ENCODE data around the gene KCNMB1.

Gene KCNMB1

GRCh38 chr5:170353011-170353761 is 36.0 kb downstream of the KCNMB1 start:
- H3K14ac ChIP-seq (ENCODE audit: low read length) = no peak overlapping the region
- no peak overlapping the region for H2AFZ ChIP-seq (ENCODE audit: low read length)
- H3K9ac ChIP-seq (ENCODE audit: low read depth, low read length, poor library complexity) = no peak overlapping the region
- peaks cover 0 to 7% of the 10 kb centered on the region in 2 donors for H3K4me1 ChIP-seq (ENCODE audit: control insufficient read depth in 2 of 2, insufficient read depth in 1 of 2, low read depth in 1 of 2, low read length in 2 of 2)
- H3K9me3 ChIP-seq (replicated peaks in 1 of 2; ENCODE audit: control insufficient read depth in 2 of 2, insufficient read depth in 1 of 2, low read depth in 1 of 2, low read length in 2 of 2) = no peaks in the 10 kb centered on the region
- no peak overlapping the region for H4K91ac ChIP-seq (ENCODE audit: low read depth, low read length, poor library complexity)
- DNase-seq (ENCODE audit: low spot score) = no peak
- H3K4me3 ChIP-seq (ENCODE audit: low read length in 2 of 2) = no peak overlapping the region
- WGBS, 2 donors (ENCODE audit: extremely low coverage in 2 of 2, insufficient read length in 2 of 2, insufficient replicate concordance in 1 of 2) = no CpG with 5 or more reads among the region's 18 CpGs
- H3K27ac ChIP-seq (replicated peaks; ENCODE audit: low read length) = no peak overlapping the region
- H3K23ac ChIP-seq (ENCODE audit: low read depth, low read length, poor library complexity) = no peak overlapping the region
- no peak overlapping the region for H2BK15ac ChIP-seq (ENCODE audit: low read length)
- H3K79me1 ChIP-seq (ENCODE audit: low read depth, low read length) = no peaks in the 10 kb centered on the region
- no peak overlapping the region for H2BK5ac ChIP-seq (ENCODE audit: low read length)
- peak overlapping the region; percentile 8 for H2AK5ac ChIP-seq (ENCODE audit: low read depth, low read length)
- no peak overlapping the region for H3K4ac ChIP-seq (ENCODE audit: low read length)
- H3K4me2 ChIP-seq (ENCODE audit: insufficient read depth, low read length, poor library complexity, severe bottlenecking) = no peak overlapping the region
- H2BK120ac ChIP-seq (ENCODE audit: low read depth, low read length) = no peak overlapping the region
- peak overlapping the region; percentile 69 for H3K18ac ChIP-seq (ENCODE audit: low read length)
- H2BK12ac ChIP-seq (ENCODE audit: low read length) = no peak overlapping the region
- H3K36me3 ChIP-seq (replicated peaks in 1 of 2; ENCODE audit: control insufficient read depth in 2 of 2, insufficient read depth in 2 of 2, low read length in 2 of 2) = no peaks in the 10 kb centered on the region
- H4K8ac ChIP-seq (ENCODE audit: low read depth, low read length) = no peak overlapping the region
- H3K27me3 ChIP-seq (ENCODE audit: control insufficient read depth in 3 of 3, insufficient read depth in 3 of 3, low read depth in 1 of 3, low read length in 3 of 3) = peaks cover 0 to 15% (median 13%) of the 10 kb centered on the region in 3 experiments

DNA sequence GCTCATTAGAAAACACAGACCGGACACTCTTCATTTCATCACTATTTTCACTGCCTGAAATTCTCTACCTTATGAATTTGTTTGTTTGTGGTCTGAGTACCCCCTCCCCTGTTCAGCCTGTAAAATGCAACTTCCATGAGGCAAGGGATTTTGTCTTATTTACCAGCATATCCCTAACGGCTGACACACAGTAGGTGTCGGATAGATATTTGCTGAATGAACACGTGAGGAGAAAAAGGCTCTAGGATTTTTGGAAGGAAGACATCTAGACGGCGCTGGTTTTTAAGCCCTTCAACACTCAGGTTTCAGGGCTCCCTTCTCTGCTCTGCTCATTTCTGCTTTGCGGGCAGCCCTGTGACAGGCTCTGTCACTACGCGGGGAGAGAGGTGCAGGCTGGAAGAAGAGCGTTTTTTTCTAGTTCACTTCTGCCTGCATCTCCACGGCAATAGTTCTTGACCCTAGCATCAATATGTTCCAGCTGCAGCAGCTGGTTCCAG is 41.0 kb downstream of the KCNMB1 start:
- H3K14ac ChIP-seq (ENCODE audit: low read length) = no peak overlapping the region
- peak overlapping the region; percentile 31 for H2AFZ ChIP-seq (ENCODE audit: low read length)
- H3K4me2 ChIP-seq (ENCODE audit: insufficient read depth, low read length, poor library complexity, severe bottlenecking) = no peak overlapping the region
- H3K27me3 ChIP-seq (ENCODE audit: control insufficient read depth in 3 of 3, insufficient read depth in 3 of 3, low read depth in 1 of 3, low read length in 3 of 3) = peaks cover 0 to 4% (median 4%) of the 10 kb centered on the region in 3 experiments
- no peak overlapping the region for H2BK15ac ChIP-seq (ENCODE audit: low read length)
- H4K8ac ChIP-seq (ENCODE audit: low read depth, low read length) = no peak overlapping the region
- H3K23ac ChIP-seq (ENCODE audit: low read depth, low read length, poor library complexity) = no peak overlapping the region
- no peaks in the 10 kb centered on the region for H3K36me3 ChIP-seq (replicated peaks in 1 of 2; ENCODE audit: control insufficient read depth in 2 of 2, insufficient read depth in 2 of 2, low read length in 2 of 2)
- peaks cover 0 to 5% of the 10 kb centered on the region in 2 donors for H3K4me1 ChIP-seq (ENCODE audit: control insufficient read depth in 2 of 2, insufficient read depth in 1 of 2, low read depth in 1 of 2, low read length in 2 of 2)
- H2AK5ac ChIP-seq (ENCODE audit: low read depth, low read length) = no peak overlapping the region
- no peak overlapping the region for H4K91ac ChIP-seq (ENCODE audit: low read depth, low read length, poor library complexity)
- no peak overlapping the region for H3K27ac ChIP-seq (replicated peaks; ENCODE audit: low read length)
- no peaks in the 10 kb centered on the region for H3K79me1 ChIP-seq (ENCODE audit: low read depth, low read length)
- no peak for DNase-seq (ENCODE audit: low spot score)
- no peak overlapping the region for H3K4ac ChIP-seq (ENCODE audit: low read length)
- H3K9me3 ChIP-seq (replicated peaks in 1 of 2; ENCODE audit: control insufficient read depth in 2 of 2, insufficient read depth in 1 of 2, low read depth in 1 of 2, low read length in 2 of 2) = peaks cover 0 to 8% of the 10 kb centered on the region in 2 donors
- H2BK120ac ChIP-seq (ENCODE audit: low read depth, low read length) = no peak overlapping the region
- H3K4me3 ChIP-seq (ENCODE audit: low read length in 2 of 2) = no peak overlapping the region
- H2BK5ac ChIP-seq (ENCODE audit: low read length) = no peak overlapping the region
- no CpG with 5 or more reads among the region's 11 CpGs for WGBS, 2 donors (ENCODE audit: extremely low coverage in 2 of 2, insufficient read length in 2 of 2, insufficient replicate concordance in 1 of 2)
- no peak overlapping the region for H3K18ac ChIP-seq (ENCODE audit: low read length)
- no peak overlapping the region for H3K9ac ChIP-seq (ENCODE audit: low read depth, low read length, poor library complexity)
- H2BK12ac ChIP-seq (ENCODE audit: low read length) = no peak overlapping the region

DNA sequence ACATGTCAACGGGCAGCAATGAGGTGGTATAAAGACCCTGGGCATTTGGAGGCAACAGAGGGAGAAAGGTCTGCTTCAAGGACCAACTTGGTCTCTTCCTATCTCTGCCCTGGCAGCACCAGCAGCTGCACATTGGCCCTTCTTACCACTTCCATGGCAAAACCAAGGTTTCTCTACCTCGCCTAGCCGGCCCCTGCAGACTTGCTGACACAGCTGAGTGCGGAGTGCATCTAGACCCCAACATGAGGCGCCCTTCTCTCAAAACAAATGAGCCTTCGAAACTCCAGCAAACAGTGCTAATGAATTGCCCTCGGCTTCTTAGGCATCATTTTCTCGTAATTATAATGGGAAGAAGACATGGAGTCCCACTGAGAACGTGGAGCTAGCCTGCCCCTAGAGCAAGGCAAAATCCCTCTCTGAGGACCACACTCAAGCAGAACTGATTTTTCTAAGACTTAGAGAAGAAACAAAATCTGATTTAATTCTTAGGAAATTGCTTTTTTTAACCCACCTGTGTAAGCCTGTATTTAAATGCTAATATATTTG is 42.1 kb downstream of the KCNMB1 start:
- no peak overlapping the region for H3K4me2 ChIP-seq (ENCODE audit: insufficient read depth, low read length, poor library complexity, severe bottlenecking)
- no peak overlapping the region for H3K9ac ChIP-seq (ENCODE audit: low read depth, low read length, poor library complexity)
- H3K27me3 ChIP-seq (ENCODE audit: control insufficient read depth in 3 of 3, insufficient read depth in 3 of 3, low read depth in 1 of 3, low read length in 3 of 3) = peaks cover 0 to under 1% (median 0%) of the 10 kb centered on the region in 3 experiments
- H2BK5ac ChIP-seq (ENCODE audit: low read length) = no peak overlapping the region
- H3K23ac ChIP-seq (ENCODE audit: low read depth, low read length, poor library complexity) = no peak overlapping the region
- no peak overlapping the region for H4K91ac ChIP-seq (ENCODE audit: low read depth, low read length, poor library complexity)
- peaks cover 0 to 10% of the 10 kb centered on the region in 2 donors for H3K9me3 ChIP-seq (replicated peaks in 1 of 2; ENCODE audit: control insufficient read depth in 2 of 2, insufficient read depth in 1 of 2, low read depth in 1 of 2, low read length in 2 of 2)
- no peak overlapping the region for H3K18ac ChIP-seq (ENCODE audit: low read length)
- no peak overlapping the region for H2AFZ ChIP-seq (ENCODE audit: low read length)
- no CpG with 5 or more reads among the region's 9 CpGs for WGBS, 2 donors (ENCODE audit: extremely low coverage in 2 of 2, insufficient read length in 2 of 2, insufficient replicate concordance in 1 of 2)
- no peak overlapping the region for H3K4ac ChIP-seq (ENCODE audit: low read length)
- H3K14ac ChIP-seq (ENCODE audit: low read length) = no peak overlapping the region
- no peak overlapping the region for H2BK15ac ChIP-seq (ENCODE audit: low read length)
- H3K4me1 ChIP-seq (ENCODE audit: control insufficient read depth in 2 of 2, insufficient read depth in 1 of 2, low read depth in 1 of 2, low read length in 2 of 2) = peaks cover 0 to 2% of the 10 kb centered on the region in 2 donors
- H2BK12ac ChIP-seq (ENCODE audit: low read length) = no peak overlapping the region
- no peak overlapping the region for H4K8ac ChIP-seq (ENCODE audit: low read depth, low read length)
- no peaks in the 10 kb centered on the region for H3K79me1 ChIP-seq (ENCODE audit: low read depth, low read length)
- no peak overlapping the region for H3K4me3 ChIP-seq (ENCODE audit: low read length in 2 of 2)
- H2BK120ac ChIP-seq (ENCODE audit: low read depth, low read length) = no peak overlapping the region
- DNase-seq (ENCODE audit: low spot score) = no peak
- no peak overlapping the region for H2AK5ac ChIP-seq (ENCODE audit: low read depth, low read length)
- no peaks in the 10 kb centered on the region for H3K36me3 ChIP-seq (replicated peaks in 1 of 2; ENCODE audit: control insufficient read depth in 2 of 2, insufficient read depth in 2 of 2, low read length in 2 of 2)
- H3K27ac ChIP-seq (replicated peaks; ENCODE audit: low read length) = no peak overlapping the region

- Histone ChIP-seq H4K8ac (ENCODE audit: low read depth, low read length) (no peak overlapping the region), H3K14ac (ENCODE audit: low read length) (no peak overlapping the region), H3K9me3 (replicated peaks in 1 of 2; ENCODE audit: control insufficient read depth in 2 of 2, insufficient read depth in 1 of 2, low read depth in 1 of 2, low read length in 2 of 2) (peaks cover 0 to 18% of the 10 kb centered on the region in 2 donors), H2BK5ac (ENCODE audit: low read length) (no peak overlapping the region), H2BK15ac (ENCODE audit: low read length) (no peak overlapping the region), H3K27me3 (ENCODE audit: control insufficient read depth in 3 of 3, insufficient read depth in 3 of 3, low read depth in 1 of 3, low read length in 3 of 3) (no peaks in the 10 kb centered on the region), H3K4me2 (ENCODE audit: insufficient read depth, low read length, poor library complexity, severe bottlenecking) (no peak overlapping the region), H3K9ac (ENCODE audit: low read depth, low read length, poor library complexity) (no peak overlapping the region), H3K27ac (replicated peaks; ENCODE audit: low read length) (no peak overlapping the region), H3K18ac (ENCODE audit: low read length) (no peak overlapping the region), H3K23ac (ENCODE audit: low read depth, low read length, poor library complexity) (no peak overlapping the region), H3K4ac (ENCODE audit: low read length) (no peak overlapping the region), H3K36me3 (replicated peaks in 1 of 2; ENCODE audit: control insufficient read depth in 2 of 2, insufficient read depth in 2 of 2, low read length in 2 of 2) (no peaks in the 10 kb centered on the region), H2BK120ac (ENCODE audit: low read depth, low read length) (no peak overlapping the region), H2BK12ac (ENCODE audit: low read length) (no peak overlapping the region), H2AK5ac (ENCODE audit: low read depth, low read length) (no peak overlapping the region), H3K4me1 (ENCODE audit: control insufficient read depth in 2 of 2, insufficient read depth in 1 of 2, low read depth in 1 of 2, low read length in 2 of 2) (peaks cover 0 to 2% of the 10 kb centered on the region in 2 donors), H2AFZ (ENCODE audit: low read length) (no peak overlapping the region), H4K91ac (ENCODE audit: low read depth, low read length, poor library complexity) (no peak overlapping the region), H3K79me1 (ENCODE audit: low read depth, low read length) (no peaks in the 10 kb centered on the region), H3K4me3 (ENCODE audit: low read length in 2 of 2) (no peak overlapping the region)
- no peak for DNase-seq (ENCODE audit: low spot score)
- WGBS, 2 donors (ENCODE audit: extremely low coverage in 2 of 2, insufficient read length in 2 of 2, insufficient replicate concordance in 1 of 2) = no CpG with 5 or more reads among the region's 1 CpG
Observed at GRCh38 chr5:170345971-170346370, 43.2 kb downstream of the KCNMB1 start.
